Pancreas (tissue), 10 donors: ENCODE data around the gene LAMC3. TPM values are rescaled to one million over a fixed set of nuclear protein-coding genes. Genes with fewer than 3 reads are reported as not detected.

ENCODE experiments used
- ATAC-seq, 4 donors: fragments of 200-7000 bp; cut with Tn5 transposase; one replicate each; pipeline versions ENCODE4 v1.8.0 to v1.9.1; 2020; ENCODE audit warnings: mild to moderate bottlenecking in 4 of 4, moderate library complexity in 4 of 4
- DNase-seq, 6 donors: peaks; one replicate each; pipeline ENCODE4 v3.0.0-alpha.2; 2020
- FAIRE-seq: peaks from 2 replicates; lab custom pipeline; 2012; peaks lifted over from hg19 to GRCh38; lab: Jason Lieb, UNC
- H3K27ac ChIP-seq, 4 donors: fragments of 200-600 bp; sonication (generic); 1 replicate in 3 of 4; 2 replicates in 1 of 4; pipeline versions ENCODE4 v1.5.0 to v1.8.0; 2020
- H3K27me3 ChIP-seq, 4 donors: fragments of 200-600 bp; one replicate each; pipeline ENCODE4 v1.8.0; 2021
- H3K36me3 ChIP-seq, 3 donors: fragments of 200-600 bp; sonication (generic) in 1 of 3; one replicate each; pipeline versions ENCODE4 v1.5.0 to v1.8.0; 2020 to 2021
- H3K4me1 ChIP-seq, 3 donors: fragments of 200-600 bp; one replicate each; pipeline ENCODE4 v1.8.0; 2021
- H3K4me3 ChIP-seq, 4 donors: fragments of 200-600 bp; sonication (generic) in 2 of 4; one replicate each; pipeline versions ENCODE4 v1.5.0 to v1.8.0; 2020 to 2021
- H3K9me3 ChIP-seq, 4 donors: fragments of 200-600 bp; one replicate each; pipeline ENCODE4 v1.8.0; 2021
- CTCF ChIP-seq, 4 donors: fragments of 200-600 bp; sonication (generic) in 3 of 4; IDR thresholded peaks; one replicate each; pipeline versions ENCODE4 v1.5.0 to v1.8.0; 2021; ENCODE audit warnings: antibody characterized with exemption in 4 of 4
- whole genome bisulfite sequencing, 2 donors: extraction: QIAGEN DNeasy Blood & Tissue Kit; methylation state at CpG; one replicate each; pipeline ENCODE4 v1.1.7; 2013; 5-methylcytosine and 5-hydroxymethylcytosine counted together
- intact Hi-C, 3 donors: fragments of 100-400 bp; cut with DNase I; formaldehyde crosslinking; loops; one replicate each; pipeline versions ENCODE4 v1.11.1 to v1.14.2; 2022
- polyA plus RNA-seq, 2 donors: library from polyadenylated mRNA; stranded (reverse); fragments of 200-250 nt; gene quantifications; one replicate each; pipeline ENCODE4 v1.2.3, GENCODE V29; 2013
- total RNA-seq, 6 donors: library from RNA; stranded (reverse); fragmentation: NEBNext Ultra II Directional in 4 of 6; extraction: Animal tissue kit (Norgen Biotek cat#: 25700) in 4 of 6; gene quantifications; one replicate each; pipeline versions ENCODE4 v1.2.1 to v1.2.4, GENCODE V29; 2021 to 2023
- donor health status: healthy with polysubstance abuse.
- donor health status: DM: no; HTN: no; CAD: no; lungs with moderate emphysema.
- donor health status: DM: no; HTN: no; CAD: no.
- donor health status: control.
- donor health status: control.
- donor health status: Bipolar disorder and iron deficiency.
- donor health status: DM: yes; HTN: yes; CAD: no.
- donor health status: DM: no; HTN: no; CAD: no.
- donor health status: DM: no; HTN: no; CAD: no.
- donor health status: DM: yes; HTN: yes; CAD: no.

Gene LAMC3
- total and polyA plus RNA-seq, 8 donors = 1.1 to 8.9 (median 2.7) TPM

GRCh38 chr9:130979591-130980385 is 29.2 kb upstream of the LAMC3 start:
- ATAC-seq = no peak
- no peaks in the 10 kb centered on the region for H3K9me3 ChIP-seq
- no peak overlapping the region for H3K27ac ChIP-seq
- FAIRE-seq = no peak
- TF ChIP-seq CTCF (IDR thresholded peaks at IDR 0.05) = no peak
- no peaks in the 10 kb centered on the region for H3K36me3 ChIP-seq
- no peak overlapping the region for H3K4me3 ChIP-seq
- no peaks in the 10 kb centered on the region for H3K27me3 ChIP-seq
- 69 to 75% methylated on average over 20 of the region's 20 CpGs for WGBS, 2 donors
- no peak for DNase-seq
- H3K4me1 ChIP-seq = no peaks in the 10 kb centered on the region
- intact Hi-C loops = no loop called here

- Histone ChIP-seq H3K36me3 (no peaks in the 10 kb centered on the region), H3K9me3 (no peaks in the 10 kb centered on the region), H3K4me3 (no peak overlapping the region), H3K4me1 (no peaks in the 10 kb centered on the region), H3K27me3 (no peaks in the 10 kb centered on the region), H3K27ac (no peak overlapping the region)
- intact Hi-C loops = no loop called here
- DNase-seq (no peak), FAIRE-seq (no peak), ATAC-seq (no peak)
- no peak for TF ChIP-seq CTCF (IDR thresholded peaks at IDR 0.05)
- WGBS, 2 donors = 59 to 61% methylated on average over 16 of the region's 16 CpGs
Observed at GRCh38 chr9:130980526-130980925, 28.4 kb upstream of the LAMC3 start.

GRCh38 chr9:130981002-130981755 is 27.8 kb upstream of the LAMC3 start:
- H3K36me3 ChIP-seq = no peaks in the 10 kb centered on the region
- no peak overlapping the region for H3K4me3 ChIP-seq
- DNase-seq (no peak), ATAC-seq (no peak), FAIRE-seq (no peak)
- intact Hi-C loops = no loop called here
- no peaks in the 10 kb centered on the region for H3K27me3 ChIP-seq
- TF ChIP-seq CTCF (IDR thresholded peaks at IDR 0.05) = no peak
- H3K4me1 ChIP-seq = no peaks in the 10 kb centered on the region
- WGBS, 2 donors = 65 to 71% methylated on average over 10 of the region's 10 CpGs
- no peaks in the 10 kb centered on the region for H3K9me3 ChIP-seq
- H3K27ac ChIP-seq = no peak overlapping the region

- 29 to 32% methylated on average over 14 of the region's 14 CpGs for WGBS, 2 donors
Observed at GRCh38 chr9:130981756-130982137, 27.2 kb upstream of the LAMC3 start.

More at GRCh38 chr9:130981756-130982137, 27.2 kb upstream of the LAMC3 start:
- Histone ChIP-seq H3K4me1 (no peaks in the 10 kb centered on the region), H3K27ac (no peak overlapping the region), H3K4me3 (no peak overlapping the region), H3K36me3 (no peaks in the 10 kb centered on the region), H3K9me3 (no peaks in the 10 kb centered on the region), H3K27me3 (no peaks in the 10 kb centered on the region)
- intact Hi-C loops = no loop called here
- FAIRE-seq (no peak), DNase-seq (no peak), ATAC-seq (no peak)
- no peak for TF ChIP-seq CTCF (IDR thresholded peaks at IDR 0.05)
